Fibroblast of the aortic adventitia (primary cell): Measurements from ENCODE around the gene TP53. TPM values are rescaled to one million over a fixed set of nuclear protein-coding genes. Genes with fewer than 3 reads are reported as not detected.

Experiments used
- DNase-seq: peaks from one replicate; pipeline ENCODE4 v3.0.0-alpha.2; 2010; ENCODE audit warnings: low read depth
- H3K4me3 ChIP-seq: 2 replicates; pipeline ENCODE4 v1.5.1; 2011; ENCODE audit warnings: low read depth, mild to moderate bottlenecking, control low read depth, low read length, moderate library complexity
- CTCF ChIP-seq: IDR thresholded peaks from 2 replicates; pipeline ENCODE4 v1.5.1; 2011; ENCODE audit warnings: mild to moderate bottlenecking, low read length, control low read depth, inconsistent platforms; ENCODE audit not compliant: insufficient read depth
- total RNA-seq: library from RNA; depleted of rRNA; stranded (reverse); fragments of >200 nt; gene quantifications from 2 replicates; pipeline ENCODE4 v1.2.3, GENCODE V29; 2012; ENCODE audit warnings: low replicate concordance

TP53 gene
- total RNA-seq, 1 donor, result 68.7 TPM

DNA sequence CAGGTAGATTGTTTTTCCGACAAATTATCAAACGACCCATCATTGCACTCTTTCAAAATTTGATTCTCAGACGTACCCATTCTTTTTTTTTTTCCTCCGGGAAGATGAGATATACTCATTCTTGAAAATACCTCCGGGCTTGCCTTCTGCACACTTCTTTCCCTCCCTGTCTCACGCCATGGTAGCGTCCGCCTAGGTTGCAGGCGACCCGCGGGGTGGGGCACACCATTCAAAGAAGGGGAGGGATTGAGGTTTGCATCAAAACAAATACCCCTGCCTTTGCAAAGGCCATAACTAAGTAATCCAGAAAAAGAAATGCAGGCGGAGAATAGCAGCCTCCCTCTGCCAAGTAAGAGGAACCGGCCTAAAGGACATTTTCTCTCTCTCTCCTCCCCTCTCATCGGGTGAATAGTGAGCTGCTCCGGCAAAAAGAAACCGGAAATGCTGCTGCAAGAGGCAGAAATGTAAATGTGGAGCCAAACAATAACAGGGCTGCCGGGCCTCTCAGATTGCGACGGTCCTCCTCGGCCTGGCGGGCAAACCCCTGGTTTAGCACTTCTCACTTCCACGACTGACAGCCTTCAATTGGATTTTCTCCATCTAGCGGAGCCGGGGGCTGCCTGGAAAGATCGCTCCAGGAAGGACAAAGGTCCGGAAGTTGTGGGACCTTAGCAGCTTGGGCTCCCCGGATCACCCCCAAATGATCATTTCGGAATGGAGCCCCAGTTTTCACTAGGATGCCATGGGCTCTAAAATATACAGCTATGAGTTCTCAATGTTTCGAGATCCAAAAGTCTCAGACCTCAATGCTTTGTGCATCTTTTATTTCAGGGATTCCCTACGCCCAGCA, 843 bp downstream of the TP53 start:
- H3K4me3 ChIP-seq, result peak overlapping the region; percentile 86
- peak; percentile 92 for DNase-seq
- no peak for TF ChIP-seq CTCF

DNA sequence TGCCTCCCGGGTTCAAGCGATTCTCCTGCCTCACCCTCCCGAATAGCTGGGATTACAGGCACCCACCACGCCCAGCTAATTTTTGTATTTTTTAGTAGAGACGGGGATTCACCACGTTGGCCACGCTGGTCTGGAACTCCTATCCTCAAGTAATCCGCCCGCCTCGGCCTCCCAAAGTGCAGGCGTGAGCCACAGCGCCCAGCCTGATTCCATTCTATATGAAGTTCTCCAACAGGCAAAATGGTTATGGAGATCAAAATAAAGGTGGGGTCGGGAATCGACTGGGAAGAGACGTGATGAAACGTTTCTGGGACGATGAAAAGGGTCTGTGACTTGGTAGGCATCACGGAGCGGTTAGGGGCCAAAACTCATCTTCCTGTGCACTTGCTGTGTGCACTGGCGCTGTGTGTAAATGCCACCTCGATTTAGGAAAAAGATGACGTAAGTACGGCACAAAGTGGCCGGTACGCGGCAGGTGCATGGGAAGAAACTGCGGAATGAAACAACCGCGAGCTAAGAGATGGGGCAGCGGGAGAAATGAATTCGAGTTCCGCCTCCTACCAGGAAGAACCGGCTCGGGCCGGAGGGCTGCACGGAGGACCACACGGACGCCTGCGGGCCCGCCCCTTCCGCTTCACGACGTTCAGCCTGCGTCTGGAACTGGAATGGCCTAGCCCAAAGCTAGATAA, 1.6 kb downstream of the TP53 start:
- peak; percentile 94 for DNase-seq

DNA sequence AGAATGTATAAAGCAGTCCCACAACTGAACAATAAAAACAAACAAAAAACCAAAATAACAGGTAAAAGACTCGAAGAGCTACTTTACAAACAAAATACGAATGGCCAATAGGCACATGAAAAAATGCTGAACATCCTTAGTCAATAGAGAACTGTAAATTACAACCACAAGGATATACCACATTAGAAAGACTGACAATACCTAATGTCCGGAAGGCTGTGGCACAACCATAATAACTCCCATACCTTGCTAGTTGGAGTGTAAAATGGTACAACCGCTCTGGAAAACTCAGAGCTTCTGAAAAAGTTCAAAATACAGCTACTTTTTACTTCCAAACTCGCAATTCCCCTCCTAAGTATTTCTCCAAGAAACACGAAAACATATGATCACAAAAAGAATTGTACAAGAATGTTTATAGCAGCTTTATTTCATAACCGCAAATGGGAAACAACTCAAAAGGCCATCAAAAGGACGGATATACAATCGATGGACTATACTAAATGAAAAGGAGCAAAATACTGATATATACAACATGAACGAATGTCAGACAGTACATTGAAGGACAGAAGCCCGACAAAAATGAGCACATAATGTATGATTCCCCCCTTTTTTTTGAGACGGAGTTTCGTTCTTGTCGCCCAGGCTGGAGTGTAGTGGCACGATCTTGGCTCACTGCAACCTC, 2.3 kb downstream of the TP53 start:
- TF ChIP-seq CTCF, result no peak
- DNase-seq, result peak; percentile 3
- H3K4me3 ChIP-seq, result peak overlapping the region; percentile 86

More for the DNA sequence above, 1.6 kb downstream of the TP53 start:
- H3K4me3 ChIP-seq, result peak overlapping the region; percentile 86
- TF ChIP-seq CTCF, result no peak

GRCh38 chr17:7677388-7678067, 9.8 kb downstream of the TP53 start:
- no peak overlapping the region for H3K4me3 ChIP-seq
- no peak for TF ChIP-seq CTCF
- DNase-seq, result no peak

DNA sequence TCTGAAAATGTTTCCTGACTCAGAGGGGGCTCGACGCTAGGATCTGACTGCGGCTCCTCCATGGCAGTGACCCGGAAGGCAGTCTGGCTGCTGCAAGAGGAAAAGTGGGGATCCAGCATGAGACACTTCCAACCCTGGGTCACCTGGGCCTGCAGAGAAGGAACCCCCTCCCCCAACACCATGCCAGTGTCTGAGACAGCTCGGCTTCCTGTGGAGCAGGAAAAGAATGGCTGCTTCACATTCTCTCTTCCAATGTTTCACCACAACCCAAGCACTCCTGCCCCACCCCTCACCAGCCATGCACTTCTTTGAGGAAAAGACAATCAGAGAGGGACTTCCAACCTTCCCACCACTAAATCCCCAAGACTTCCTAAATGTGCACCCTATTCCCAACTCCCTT, 10.8 kb downstream of the TP53 start:
- no peak overlapping the region for H3K4me3 ChIP-seq
- DNase-seq, result no peak
- no peak for TF ChIP-seq CTCF

DNA sequence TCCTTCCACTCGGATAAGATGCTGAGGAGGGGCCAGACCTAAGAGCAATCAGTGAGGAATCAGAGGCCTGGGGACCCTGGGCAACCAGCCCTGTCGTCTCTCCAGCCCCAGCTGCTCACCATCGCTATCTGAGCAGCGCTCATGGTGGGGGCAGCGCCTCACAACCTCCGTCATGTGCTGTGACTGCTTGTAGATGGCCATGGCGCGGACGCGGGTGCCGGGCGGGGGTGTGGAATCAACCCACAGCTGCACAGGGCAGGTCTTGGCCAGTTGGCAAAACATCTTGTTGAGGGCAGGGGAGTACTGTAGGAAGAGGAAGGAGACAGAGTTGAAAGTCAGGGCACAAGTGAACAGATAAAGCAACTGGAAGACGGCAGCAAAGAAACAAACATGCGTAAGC, 12.4 kb downstream of the TP53 start:
- no peak overlapping the region for H3K4me3 ChIP-seq
- no peak for TF ChIP-seq CTCF
- DNase-seq, result no peak
